GM12873 (cell line): ENCODE data around the gene STK26.

ENCODE experiments used
- TF ChIP-seq, protein P1 (sequence below): IDR thresholded peaks from 2 replicates; pipeline ENCODE4 v1.5.1; 2012; ENCODE audit warnings: low read depth, mild to moderate bottlenecking, moderate library complexity, low read length, control low read depth; ENCODE audit not compliant: insufficient read depth; ENCODE audit errors: missing control alignments

Gene STK26

DNA sequence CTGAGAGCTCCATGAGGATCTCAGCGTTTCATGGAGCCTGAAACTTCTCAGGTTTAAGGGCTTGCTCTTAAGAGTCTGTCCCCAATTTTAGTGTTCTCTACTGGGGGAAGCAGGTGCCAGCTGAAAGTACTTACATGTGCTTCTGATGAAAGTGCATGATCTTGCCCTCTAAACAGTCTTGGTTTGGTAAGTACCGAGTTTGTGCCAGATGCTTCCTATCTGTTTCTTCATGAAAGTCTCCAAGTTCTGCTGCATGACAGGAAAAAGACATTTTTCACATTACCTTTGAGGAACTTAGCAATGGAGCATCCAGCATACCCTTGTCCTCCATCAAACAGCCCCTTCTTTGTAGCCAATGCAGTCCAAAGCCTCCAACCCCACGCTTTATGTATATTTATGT lies 62.7 kb downstream of the STK26 start:
- TF ChIP-seq, protein P1, sequence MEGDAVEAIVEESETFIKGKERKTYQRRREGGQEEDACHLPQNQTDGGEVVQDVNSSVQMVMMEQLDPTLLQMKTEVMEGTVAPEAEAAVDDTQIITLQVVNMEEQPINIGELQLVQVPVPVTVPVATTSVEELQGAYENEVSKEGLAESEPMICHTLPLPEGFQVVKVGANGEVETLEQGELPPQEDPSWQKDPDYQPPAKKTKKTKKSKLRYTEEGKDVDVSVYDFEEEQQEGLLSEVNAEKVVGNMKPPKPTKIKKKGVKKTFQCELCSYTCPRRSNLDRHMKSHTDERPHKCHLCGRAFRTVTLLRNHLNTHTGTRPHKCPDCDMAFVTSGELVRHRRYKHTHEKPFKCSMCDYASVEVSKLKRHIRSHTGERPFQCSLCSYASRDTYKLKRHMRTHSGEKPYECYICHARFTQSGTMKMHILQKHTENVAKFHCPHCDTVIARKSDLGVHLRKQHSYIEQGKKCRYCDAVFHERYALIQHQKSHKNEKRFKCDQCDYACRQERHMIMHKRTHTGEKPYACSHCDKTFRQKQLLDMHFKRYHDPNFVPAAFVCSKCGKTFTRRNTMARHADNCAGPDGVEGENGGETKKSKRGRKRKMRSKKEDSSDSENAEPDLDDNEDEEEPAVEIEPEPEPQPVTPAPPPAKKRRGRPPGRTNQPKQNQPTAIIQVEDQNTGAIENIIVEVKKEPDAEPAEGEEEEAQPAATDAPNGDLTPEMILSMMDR = no peak

DNA sequence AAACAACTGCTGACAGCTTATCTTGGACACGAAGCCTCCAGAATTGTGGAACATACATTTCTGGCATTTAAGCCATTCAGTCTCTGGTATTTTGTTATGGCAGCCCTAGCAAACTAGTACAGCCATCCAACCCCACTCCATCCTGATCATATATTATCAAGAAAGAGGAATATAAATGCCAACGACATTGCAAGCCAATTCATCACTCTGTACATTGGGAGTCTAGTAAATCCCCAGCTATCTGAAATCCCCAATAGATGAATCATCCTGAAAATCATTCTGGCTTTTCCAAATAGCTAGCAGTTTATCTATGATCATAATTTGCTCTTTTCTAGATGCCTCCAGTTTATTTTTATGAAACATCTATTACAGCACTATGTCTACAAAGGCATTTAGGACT lies 63.6 kb downstream of the STK26 start:
- TF ChIP-seq, protein P1 = no peak

DNA sequence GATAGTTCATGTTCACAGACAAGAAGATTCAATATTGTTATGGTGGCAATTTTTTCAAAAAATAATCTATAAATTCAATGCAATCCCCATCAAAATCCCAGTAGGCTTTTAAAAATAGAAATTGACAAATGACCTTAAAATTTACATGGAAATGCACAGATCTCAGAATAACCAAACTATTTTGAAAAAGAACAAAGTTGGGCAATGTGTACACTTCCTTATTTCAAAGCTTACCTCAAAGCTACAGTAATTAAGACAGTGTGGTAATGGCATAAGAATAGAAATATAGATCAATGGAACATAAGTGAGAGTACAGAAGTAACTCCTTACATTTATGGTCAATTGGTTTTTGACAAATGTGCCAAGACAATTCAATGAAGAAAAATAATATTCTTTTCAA lies 65.8 kb downstream of the STK26 start:
- TF ChIP-seq, protein P1 = no peak

DNA sequence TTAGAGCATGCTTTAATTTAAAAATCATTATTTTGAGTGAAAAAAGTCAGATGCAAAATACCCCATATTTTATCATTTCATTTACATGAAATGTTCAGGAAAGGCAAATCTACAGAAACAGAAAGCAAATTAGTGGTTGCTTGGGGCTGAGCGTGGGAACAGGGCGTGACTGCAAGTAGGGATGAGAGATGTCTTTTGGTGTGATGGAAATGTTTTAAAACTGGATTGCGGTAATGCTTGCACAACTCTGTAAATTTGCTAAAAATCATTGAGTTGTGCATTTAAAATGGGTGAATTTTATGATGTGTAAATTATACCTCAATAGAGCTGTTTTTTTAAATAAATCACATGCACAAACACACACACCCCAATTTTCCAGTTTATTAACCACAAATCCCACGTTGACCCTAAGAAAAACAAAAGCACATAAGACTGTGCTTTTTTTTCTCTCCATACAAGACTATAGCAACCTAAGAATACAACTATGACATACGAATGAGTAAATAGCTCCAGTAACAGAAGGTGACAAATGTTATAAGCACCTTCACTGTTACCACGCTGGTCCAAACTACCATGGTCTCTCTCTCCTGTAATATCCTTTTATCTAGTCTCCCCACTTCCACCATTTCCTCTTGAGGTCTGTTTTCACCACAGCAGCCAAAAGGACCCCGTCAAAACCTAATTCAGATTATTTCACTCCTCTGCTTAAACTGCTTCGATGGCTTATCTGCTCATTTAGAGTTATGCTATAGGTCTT lies 67.5 kb downstream of the STK26 start:
- TF ChIP-seq, protein P1 = no peak

DNA sequence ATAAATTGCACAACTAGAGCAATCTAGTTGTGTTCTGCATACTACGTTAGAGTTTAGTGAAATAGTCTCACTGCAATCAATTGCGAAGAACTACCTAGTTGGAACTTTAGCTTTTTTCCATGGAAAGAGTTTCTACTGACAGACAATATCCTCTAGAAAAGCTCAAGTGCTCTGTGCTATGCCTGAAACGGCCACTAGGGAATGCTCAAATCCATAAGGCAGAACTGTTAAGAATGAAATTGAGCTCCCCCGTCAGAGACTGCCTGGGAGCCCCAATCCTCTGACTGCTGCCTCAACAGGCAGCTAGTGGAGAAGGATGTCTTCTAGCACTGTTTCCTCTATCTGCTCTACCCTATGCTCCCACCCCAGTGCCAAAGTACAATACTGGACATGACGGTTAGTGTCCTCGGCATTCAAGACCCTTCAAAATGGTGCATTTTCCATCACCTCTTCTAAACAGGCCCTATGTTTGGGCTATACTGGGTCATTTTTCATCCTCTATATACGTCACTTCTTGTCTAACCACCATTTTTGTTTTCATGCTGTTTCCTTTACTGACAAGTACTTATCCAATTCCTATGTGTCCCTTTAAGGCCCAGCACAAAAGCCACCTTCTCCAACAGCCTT lies 69.5 kb downstream of the STK26 start:
- TF ChIP-seq, protein P1 = peak; percentile 87

DNA sequence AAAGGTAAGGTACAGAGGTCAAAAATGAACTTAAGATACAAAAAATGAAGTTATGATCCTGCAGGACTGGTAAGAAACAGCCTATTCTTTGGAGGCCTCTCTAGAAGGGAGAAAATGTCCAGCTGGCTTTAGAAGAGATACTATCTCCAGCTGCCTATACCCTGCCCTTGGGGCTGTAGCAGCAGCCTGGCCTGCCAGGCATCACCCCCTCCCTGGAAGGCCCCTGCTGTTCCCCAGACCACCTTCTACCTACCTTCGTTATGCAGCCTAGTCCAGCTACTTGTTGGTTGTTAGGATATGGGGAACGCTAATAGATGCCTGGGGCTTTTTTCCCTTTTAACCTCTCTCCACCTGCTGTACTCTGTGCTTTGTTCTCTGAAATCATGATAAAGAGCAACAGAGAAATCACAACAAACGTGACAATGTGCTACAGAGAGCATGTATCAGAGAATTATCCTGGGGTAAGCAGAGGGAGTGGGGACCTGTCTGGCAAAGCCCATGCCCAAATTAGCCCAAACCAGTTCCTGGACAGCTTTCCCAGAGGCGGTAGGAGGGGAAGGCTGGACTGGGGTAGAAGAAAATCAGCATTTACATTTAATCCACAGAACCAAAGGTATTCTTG lies 70.2 kb downstream of the STK26 start:
- TF ChIP-seq, protein P1 = no peak

DNA sequence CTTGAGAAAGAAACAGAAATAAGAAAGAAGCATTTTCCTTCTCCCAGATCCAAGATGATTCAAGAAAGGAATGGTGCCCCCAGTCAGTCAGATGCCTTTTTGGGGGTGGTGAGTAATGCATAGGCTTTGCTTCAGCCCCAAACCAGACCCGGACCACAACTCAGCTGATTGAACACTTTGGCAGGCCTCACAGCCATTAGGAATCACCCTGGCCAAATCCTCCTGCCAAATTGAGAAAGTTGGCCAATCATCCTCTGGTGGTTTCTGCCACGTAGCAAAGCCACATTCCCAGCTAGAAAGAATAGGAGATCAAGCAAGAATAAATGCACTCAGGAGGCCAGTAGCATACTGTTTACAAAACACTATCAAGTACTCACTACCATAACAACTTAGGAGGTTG lies 71.1 kb downstream of the STK26 start:
- TF ChIP-seq, protein P1 = no peak
